HepG2 (cell line): ENCODE results near the gene WNT9A. TPM values are rescaled to one million over a fixed set of nuclear protein-coding genes. Genes with fewer than 3 reads are reported as not detected.

Experiments used
- ATAC-seq: fragments of 200-7000 bp; cut with Tn5 transposase; 3 replicates; pipeline ENCODE4 v1.9.1; 2020; ENCODE audit warnings: mild to moderate bottlenecking, moderate library complexity
- BruUV-seq: library from RNA; stranded (reverse); fragments of 400-500 nt; replicated peaks from 2 replicates; lab custom pipeline; 2021; lab: Mats Ljungman, UMichigan
- CTCF ChIA-PET: fragments of 300-600 bp; formaldehyde crosslinking; extraction: SDS; loops from one replicate; lab custom pipeline; 2021; ENCODE audit warnings: low total read pairs, inconsistent platforms, low intra/inter-chr PET ratio; lab: Yijun Ruan, JAX
- POLR2A ChIA-PET: fragments of 350-600 bp; sonication (Branson Sonifier 250); formaldehyde crosslinking; loops from one replicate; lab custom pipeline; 2020; ENCODE audit warnings: antibody characterized with exemption, inconsistent platforms; lab: Yijun Ruan, JAX
- DNase-seq: peaks from one replicate; pipeline ENCODE4 v3.0.0-alpha.2; 2015; ENCODE audit warnings: low spot score
- FAIRE-seq: peaks from 3 replicates; lab custom pipeline; 2011; peaks lifted over from hg19 to GRCh38; lab: Jason Lieb, UNC
- H2AFZ ChIP-seq: one replicate; pipeline ENCODE4 v1.6.1; 2011; ENCODE audit warnings: low read length, inconsistent platforms
- H3K27ac ChIP-seq: fragments of 300-600 bp; 3 replicates; pipeline ENCODE4 v1.8.0; 2011; ENCODE audit warnings: mixed run types, mild to moderate bottlenecking, mixed read lengths, low read length, inconsistent platforms; ENCODE audit not compliant: insufficient read depth; ENCODE audit errors: extremely low read length
- H3K27me3 ChIP-seq, 2 experiments: fragments of 200-600 bp in 1 of 2; 2 replicates in 1 of 2; 3 replicates in 1 of 2; pipeline versions ENCODE4 v1.6.0 to v1.8.0; 2011; ENCODE audit warnings: low read length in 2 of 2, mild to moderate bottlenecking in 2 of 2, moderate library complexity in 2 of 2, inconsistent platforms in 1 of 2; ENCODE audit not compliant: insufficient read depth in 2 of 2, control insufficient read depth in 1 of 2
- H3K36me3 ChIP-seq, 2 experiments: fragments of 200-600 bp in 1 of 2; replicated peaks in 1 of 2; 2 replicates in 1 of 2; 3 replicates in 1 of 2; pipeline versions ENCODE4 v1.5.1 to v1.8.0; 2011; ENCODE audit warnings: low read length in 2 of 2, inconsistent platforms in 1 of 2; ENCODE audit not compliant: insufficient read depth in 2 of 2, control insufficient read depth in 1 of 2
- H3K4me1 ChIP-seq: 2 replicates; pipeline ENCODE4 v1.5.1; 2012; ENCODE audit warnings: low read length, inconsistent platforms; ENCODE audit not compliant: insufficient read depth
- H3K4me2 ChIP-seq: 2 replicates; pipeline ENCODE4 v1.6.0; 2011; ENCODE audit warnings: low read depth, low read length, inconsistent platforms
- H3K4me3 ChIP-seq, 3 experiments: fragments of 200-600 bp in 1 of 3; sonication (generic), shearing (Covaris generic) in 1 of 3; replicated peaks in 1 of 3; 2 replicates each; pipeline ENCODE4 v1.5.1; 2011 to 2016; ENCODE audit warnings: low read length in 3 of 3, inconsistent platforms in 2 of 3, low read depth in 2 of 3, mild to moderate bottlenecking in 2 of 3, control low read depth in 1 of 3, mixed read lengths in 1 of 3; ENCODE audit not compliant: insufficient read depth in 1 of 3
- H3K79me2 ChIP-seq: one replicate; pipeline ENCODE4 v1.6.1; 2011; ENCODE audit warnings: low read length, inconsistent platforms; ENCODE audit not compliant: insufficient read depth
- H3K9ac ChIP-seq: 2 replicates; pipeline ENCODE4 v1.6.0; 2011; ENCODE audit warnings: mild to moderate bottlenecking, low read depth, low read length, inconsistent platforms; ENCODE audit not compliant: insufficient read depth
- H3K9me3 ChIP-seq: 2 replicates; pipeline ENCODE4 v1.5.1; 2012; ENCODE audit warnings: mild to moderate bottlenecking, low read length
- H4K20me1 ChIP-seq: 2 replicates; pipeline ENCODE4 v1.6.0; 2011; ENCODE audit warnings: inconsistent platforms, mild to moderate bottlenecking, low read length, moderate library complexity; ENCODE audit not compliant: insufficient read depth
- WGBS: methylation state at CpG from one replicate; pipeline ENCODE4 v1.1.6; 2017; ENCODE audit warnings: low lambda C conversion rate; 5-methylcytosine and 5-hydroxymethylcytosine counted together
- in situ Hi-C: cut with HindIII; loops from 2 replicates; pipeline ENCODE4 v1.10.0; 2017; ENCODE audit warnings: low pct_unique_long_range_greater_than_20kb; ENCODE audit not compliant: extremely low pct_ligation_motif_present
- intact Hi-C: fragments of 100-400 bp; cut with micrococcal nuclease; formaldehyde crosslinking; loops from one replicate; pipeline ENCODE4 v1.10.0; 2022; ENCODE audit not compliant: unreplicated experiment
- polyA plus RNA-seq, 8 experiments: library from polyadenylated mRNA; depleted of rRNA in 3 of 8; stranded (reverse) in 7 of 8; unstranded in 1 of 8; fragments of >200 nt; fragmentation: Illumina TruSeq in 4 of 8; extraction: Trizol in 4 of 8; gene quantifications; 2 replicates each; pipeline versions ENCODE4 v1.2.1 to v1.2.3, GENCODE V29; 2011 to 2016; ENCODE audit warnings: low read depth in 4 of 8, missing spikeins in 1 of 8, mixed read lengths in 1 of 8; ENCODE audit not compliant: insufficient read depth in 1 of 8
- total RNA-seq, 5 experiments: library from RNA; depleted of rRNA; stranded (reverse); fragments of >200 nt; fragmentation: Illumina TruSeq; extraction: Trizol; gene quantifications; 2 replicates each; pipeline ENCODE4 v1.2.3, GENCODE V29; 2016; ENCODE audit warnings: low read depth in 1 of 5
- TF ChIP-seq, protein P1 (sequence below): fragments of 450-650 bp; IDR thresholded peaks from 2 replicates; pipeline ENCODE4 v1.6.1; 2016
- TF ChIP-seq, protein P2 (sequence below): sonication (generic); formaldehyde crosslinking; IDR thresholded peaks from 2 replicates; pipeline ENCODE4 v1.4.0; 2020; ENCODE audit warnings: missing genetic modification reagents, borderline replicate concordance

WNT9A gene
- total and polyA plus RNA-seq, 2 of the 13 experiments (the other 11 are each of a cell fraction or from before 2014, with no cell fraction given) = 0.04 TPM; not detected in 1

DNA sequence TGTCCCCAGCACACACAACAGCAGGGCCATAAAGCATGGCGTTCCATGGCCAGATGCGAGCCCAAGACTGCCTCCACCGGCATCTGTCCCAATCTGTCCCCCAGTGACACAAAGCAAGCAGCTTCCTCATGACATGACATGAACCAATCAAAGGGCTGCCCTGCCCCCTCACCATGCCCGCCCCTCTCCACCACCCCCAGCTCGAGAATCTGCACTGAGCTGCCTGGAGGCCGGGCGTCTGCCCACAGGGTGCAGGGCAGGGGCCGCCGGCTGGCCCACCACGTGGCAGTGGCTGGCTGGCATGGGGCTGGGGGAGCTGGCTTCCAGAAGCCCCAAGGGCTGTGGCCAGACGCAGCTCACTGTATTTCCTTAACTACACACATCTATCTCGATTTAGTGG is 27.8 kb downstream of the WNT9A start:
- H3K9ac ChIP-seq = no peak overlapping the region
- ChIA-PET CTCF (no interaction called here), POLR2A (no interaction called here)
- no peak overlapping the region for H3K4me2 ChIP-seq
- peaks cover 17 to 39% of the 10 kb centered on the region in 2 experiments; a peak in 4 of 5 replicates for H3K27me3 ChIP-seq
- TF ChIP-seq, protein P1, sequence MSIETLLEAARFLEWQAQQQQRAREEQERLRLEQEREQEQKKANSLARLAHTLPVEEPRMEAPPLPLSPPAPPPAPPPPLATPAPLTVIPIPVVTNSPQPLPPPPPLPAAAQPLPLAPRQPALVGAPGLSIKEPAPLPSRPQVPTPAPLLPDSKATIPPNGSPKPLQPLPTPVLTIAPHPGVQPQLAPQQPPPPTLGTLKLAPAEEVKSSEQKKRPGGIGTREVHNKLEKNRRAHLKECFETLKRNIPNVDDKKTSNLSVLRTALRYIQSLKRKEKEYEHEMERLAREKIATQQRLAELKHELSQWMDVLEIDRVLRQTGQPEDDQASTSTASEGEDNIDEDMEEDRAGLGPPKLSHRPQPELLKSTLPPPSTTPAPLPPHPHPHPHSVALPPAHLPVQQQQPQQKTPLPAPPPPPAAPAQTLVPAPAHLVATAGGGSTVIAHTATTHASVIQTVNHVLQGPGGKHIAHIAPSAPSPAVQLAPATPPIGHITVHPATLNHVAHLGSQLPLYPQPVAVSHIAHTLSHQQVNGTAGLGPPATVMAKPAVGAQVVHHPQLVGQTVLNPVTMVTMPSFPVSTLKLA = peak; percentile 35; the same call in 1 of the 2 replicates
- TF ChIP-seq, protein P2, sequence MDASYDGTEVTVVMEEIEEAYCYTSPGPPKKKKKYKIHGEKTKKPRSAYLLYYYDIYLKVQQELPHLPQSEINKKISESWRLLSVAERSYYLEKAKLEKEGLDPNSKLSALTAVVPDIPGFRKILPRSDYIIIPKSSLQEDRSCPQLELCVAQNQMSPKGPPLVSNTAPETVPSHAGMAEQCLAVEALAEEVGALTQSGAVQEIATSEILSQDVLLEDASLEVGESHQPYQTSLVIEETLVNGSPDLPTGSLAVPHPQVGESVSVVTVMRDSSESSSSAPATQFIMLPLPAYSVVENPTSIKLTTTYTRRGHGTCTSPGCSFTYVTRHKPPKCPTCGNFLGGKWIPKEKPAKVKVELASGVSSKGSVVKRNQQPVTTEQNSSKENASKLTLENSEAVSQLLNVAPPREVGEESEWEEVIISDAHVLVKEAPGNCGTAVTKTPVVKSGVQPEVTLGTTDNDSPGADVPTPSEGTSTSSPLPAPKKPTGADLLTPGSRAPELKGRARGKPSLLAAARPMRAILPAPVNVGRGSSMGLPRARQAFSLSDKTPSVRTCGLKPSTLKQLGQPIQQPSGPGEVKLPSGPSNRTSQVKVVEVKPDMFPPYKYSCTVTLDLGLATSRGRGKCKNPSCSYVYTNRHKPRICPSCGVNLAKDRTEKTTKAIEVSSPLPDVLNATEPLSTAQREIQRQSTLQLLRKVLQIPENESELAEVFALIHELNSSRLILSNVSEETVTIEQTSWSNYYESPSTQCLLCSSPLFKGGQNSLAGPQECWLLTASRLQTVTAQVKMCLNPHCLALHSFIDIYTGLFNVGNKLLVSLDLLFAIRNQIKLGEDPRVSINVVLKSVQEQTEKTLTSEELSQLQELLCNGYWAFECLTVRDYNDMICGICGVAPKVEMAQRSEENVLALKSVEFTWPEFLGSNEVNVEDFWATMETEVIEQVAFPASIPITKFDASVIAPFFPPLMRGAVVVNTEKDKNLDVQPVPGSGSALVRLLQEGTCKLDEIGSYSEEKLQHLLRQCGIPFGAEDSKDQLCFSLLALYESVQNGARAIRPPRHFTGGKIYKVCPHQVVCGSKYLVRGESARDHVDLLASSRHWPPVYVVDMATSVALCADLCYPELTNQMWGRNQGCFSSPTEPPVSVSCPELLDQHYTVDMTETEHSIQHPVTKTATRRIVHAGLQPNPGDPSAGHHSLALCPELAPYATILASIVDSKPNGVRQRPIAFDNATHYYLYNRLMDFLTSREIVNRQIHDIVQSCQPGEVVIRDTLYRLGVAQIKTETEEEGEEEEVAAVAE (CRISPR knock-in tag) = no peak
- no TSS peak for BruUV-seq
- H4K20me1 ChIP-seq = no peaks in the 10 kb centered on the region
- H3K9me3 ChIP-seq = no peaks in the 10 kb centered on the region
- intact Hi-C loops (no loop called here), in situ Hi-C loops (no loop called here)
- 29% methylated on average over 6 of the region's 12 CpGs for WGBS
- no peak overlapping the region for H3K27ac ChIP-seq
- H2AFZ ChIP-seq = no peak overlapping the region
- H3K36me3 ChIP-seq = no peaks in the 10 kb centered on the region
- DNase-seq = no peak
- ATAC-seq = no peak
- H3K79me2 ChIP-seq = no peaks in the 10 kb centered on the region
- no peak for FAIRE-seq
- no peak overlapping the region for H3K4me3 ChIP-seq
- no peaks in the 10 kb centered on the region for H3K4me1 ChIP-seq
